Left lung (tissue), 10 donors: ENCODE data around the gene PNCK. TPM values are rescaled to one million over a fixed set of nuclear protein-coding genes. Genes with fewer than 3 reads are reported as not detected.
A peak's percentile ranks its signal among the peaks of the same experiment; 100 is the strongest.

Source experiments
- ATAC-seq: fragments of 200-7000 bp; cut with Tn5 transposase; one replicate; pipeline ENCODE4 v1.9.1; 2020; ENCODE audit warnings: moderate library complexity
- DNase-seq, 4 donors: peaks; one replicate each; pipeline ENCODE4 v3.0.0-alpha.2; 2013 to 2020
- H3K27ac ChIP-seq, 2 donors: fragments of 200-600 bp; sonication (generic) in 1 of 2; one replicate each; pipeline versions ENCODE4 v1.5.0 to v1.8.0; 2020 to 2021
- H3K27me3 ChIP-seq, 2 donors: fragments of 200-600 bp; sonication (generic) in 1 of 2; one replicate each; pipeline versions ENCODE4 v1.5.0 to v1.8.0; 2020 to 2021
- H3K36me3 ChIP-seq, 2 donors: fragments of 200-600 bp; sonication (generic) in 1 of 2; one replicate each; pipeline versions ENCODE4 v1.5.0 to v1.8.0; 2020 to 2021
- H3K4me1 ChIP-seq, 2 donors: fragments of 200-600 bp; one replicate each; pipeline ENCODE4 v1.8.0; 2021
- H3K4me3 ChIP-seq, 2 donors: fragments of 200-600 bp; sonication (generic) in 1 of 2; one replicate each; pipeline versions ENCODE4 v1.5.0 to v1.8.0; 2020 to 2021; ENCODE audit warnings: mild to moderate bottlenecking in 1 of 2
- H3K9me3 ChIP-seq, 2 donors: fragments of 200-600 bp; sonication (generic) in 1 of 2; one replicate each; pipeline versions ENCODE4 v1.5.0 to v1.8.0; 2020 to 2021
- intact Hi-C, 2 donors: fragments of 100-400 bp; cut with DNase I; formaldehyde crosslinking; loops; one replicate each; pipeline versions ENCODE4 v1.11.2 to v1.14.2; 2022
- polyA plus RNA-seq, 6 donors: library from polyadenylated mRNA; unstranded; fragments of 120-200 nt; gene quantifications; one replicate each; pipeline ENCODE4 v1.2.1, GENCODE V29; 2013; ENCODE audit not compliant: insufficient read length in 6 of 6
- total RNA-seq, 2 donors: library from RNA; stranded (reverse); fragmentation: NEBNext Ultra II Directional; extraction: Animal tissue kit (Norgen Biotek cat#: 25700); gene quantifications; one replicate each; pipeline ENCODE4 v1.2.1, GENCODE V29; 2021
- TF ChIP-seq, protein P1 (sequence below), 2 donors: fragments of 200-600 bp; sonication (generic) in 1 of 2; IDR thresholded peaks; one replicate each; pipeline versions ENCODE4 v1.5.0 to v1.8.0; 2021; ENCODE audit warnings: antibody characterized with exemption in 2 of 2
- donor health status: DM: no; HTN: yes; CAD: no.
- donor health status: DM: no; HTN: no; CAD: no.

PNCK gene
- total and polyA plus RNA-seq, 8 donors, result 0.34 to 1.4 (median 0.67) TPM; not detected in 1

DNA sequence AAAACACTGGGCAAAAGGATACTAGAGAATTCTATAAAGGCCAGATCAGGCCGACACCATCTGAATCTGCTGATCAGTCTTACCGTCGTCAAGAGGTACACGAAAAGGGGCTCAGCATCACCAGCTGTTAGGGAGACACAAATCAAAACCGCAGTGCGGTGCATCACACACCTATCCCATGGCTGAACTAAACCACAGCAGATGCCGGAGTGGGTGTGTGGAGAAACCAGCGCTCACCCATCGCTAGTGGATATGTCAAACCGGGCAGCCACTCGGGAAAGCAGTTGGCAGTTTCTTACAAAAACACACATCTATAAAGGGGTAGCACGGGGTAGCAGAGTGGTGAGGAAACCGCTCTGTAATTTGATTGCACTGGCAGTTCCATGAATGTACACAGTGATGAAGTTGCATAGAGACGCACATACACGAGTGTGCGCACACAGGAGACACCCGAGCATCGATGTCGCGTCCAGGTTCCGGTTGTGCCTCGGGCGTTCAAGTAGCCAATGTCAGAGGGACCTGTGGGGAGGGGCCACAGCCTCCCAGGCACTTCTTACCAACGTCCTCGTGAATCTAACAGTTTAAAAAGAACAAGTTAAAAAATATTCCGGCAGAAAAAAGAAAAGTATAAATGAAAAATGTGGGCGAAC is 51.5 kb downstream of the PNCK start:
- intact Hi-C loops, result no loop called here
- ATAC-seq (no peak), DNase-seq (peak in 1 of 4 donors; percentile 19)
- H3K27me3 ChIP-seq, result peaks cover 0 to 7% of the 10 kb centered on the region in 2 donors
- H3K36me3 ChIP-seq, result no peaks in the 10 kb centered on the region
- H3K27ac ChIP-seq, result no peak overlapping the region
- H3K4me1 ChIP-seq, result no peaks in the 10 kb centered on the region
- no peak overlapping the region for H3K4me3 ChIP-seq
- H3K9me3 ChIP-seq, result no peaks in the 10 kb centered on the region
- TF ChIP-seq, protein P1, sequence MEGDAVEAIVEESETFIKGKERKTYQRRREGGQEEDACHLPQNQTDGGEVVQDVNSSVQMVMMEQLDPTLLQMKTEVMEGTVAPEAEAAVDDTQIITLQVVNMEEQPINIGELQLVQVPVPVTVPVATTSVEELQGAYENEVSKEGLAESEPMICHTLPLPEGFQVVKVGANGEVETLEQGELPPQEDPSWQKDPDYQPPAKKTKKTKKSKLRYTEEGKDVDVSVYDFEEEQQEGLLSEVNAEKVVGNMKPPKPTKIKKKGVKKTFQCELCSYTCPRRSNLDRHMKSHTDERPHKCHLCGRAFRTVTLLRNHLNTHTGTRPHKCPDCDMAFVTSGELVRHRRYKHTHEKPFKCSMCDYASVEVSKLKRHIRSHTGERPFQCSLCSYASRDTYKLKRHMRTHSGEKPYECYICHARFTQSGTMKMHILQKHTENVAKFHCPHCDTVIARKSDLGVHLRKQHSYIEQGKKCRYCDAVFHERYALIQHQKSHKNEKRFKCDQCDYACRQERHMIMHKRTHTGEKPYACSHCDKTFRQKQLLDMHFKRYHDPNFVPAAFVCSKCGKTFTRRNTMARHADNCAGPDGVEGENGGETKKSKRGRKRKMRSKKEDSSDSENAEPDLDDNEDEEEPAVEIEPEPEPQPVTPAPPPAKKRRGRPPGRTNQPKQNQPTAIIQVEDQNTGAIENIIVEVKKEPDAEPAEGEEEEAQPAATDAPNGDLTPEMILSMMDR (IDR thresholded peaks at IDR 0.05), result no peak

DNA sequence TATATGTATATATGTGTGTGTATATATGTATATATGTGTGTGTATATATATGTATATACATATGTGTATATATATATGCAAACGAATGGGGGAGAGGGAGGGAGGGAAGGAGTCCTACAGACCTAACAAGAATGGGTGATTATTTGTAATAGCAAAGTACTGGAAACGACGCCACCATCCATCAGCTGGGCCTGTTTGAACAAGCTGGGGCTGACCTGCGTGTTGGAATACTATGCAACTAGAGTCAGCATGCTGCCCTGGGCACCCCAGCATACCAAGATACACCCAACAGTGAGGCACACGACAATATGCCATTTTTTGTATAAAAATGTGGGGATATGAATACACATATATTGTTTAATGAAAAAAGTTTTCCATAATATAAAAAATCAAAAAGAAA is 53.0 kb downstream of the PNCK start:
- peaks cover 0 to 7% of the 10 kb centered on the region in 2 donors for H3K27me3 ChIP-seq
- intact Hi-C loops, result no loop called here

More for the DNA sequence above, 53.0 kb downstream of the PNCK start:
- Histone ChIP-seq H3K27ac (no peak overlapping the region), H3K4me1 (no peaks in the 10 kb centered on the region), H3K36me3 (no peaks in the 10 kb centered on the region), H3K4me3 (no peak overlapping the region), H3K9me3 (no peaks in the 10 kb centered on the region)
- DNase-seq, result no peak
- ATAC-seq, result no peak
- TF ChIP-seq, protein P1 (IDR thresholded peaks at IDR 0.05), result no peak

Other genes starting within 250 kb of the PNCK start
- gene TREX2, start 227.8 kb downstream of the PNCK start, total RNA-seq, result 1 to 10 TPM in 1 of 2 donors, under 1 TPM in 1; 0.55 to 1.1 TPM
- 1 to 10 TPM in 2 of 6 donors, under 1 TPM in 4; 0.67 to 1.4 (median 0.92) TPM for gene TREX2, start 227.8 kb downstream of the PNCK start, polyA plus RNA-seq
- gene HAUS7, start 203.2 kb downstream of the PNCK start, total RNA-seq, result 10 to 100 TPM; 20.1 to 28.0 TPM
- gene HAUS7, start 203.2 kb downstream of the PNCK start, polyA plus RNA-seq, result 10 to 100 TPM; 31.7 to 42.4 (median 36.0) TPM
- gene BGN, start 178.8 kb downstream of the PNCK start, total RNA-seq, result 100 to 1,000 TPM; 200 to 492 TPM
- gene BGN, start 178.8 kb downstream of the PNCK start, polyA plus RNA-seq, result 100 to 1,000 TPM; 175 to 233 (median 201) TPM
- not detected for gene ATP2B3, start 156.2 kb downstream of the PNCK start, total RNA-seq
- under 1 TPM; 0.10 to 0.33 (median 0.19) TPM for gene ATP2B3, start 156.2 kb downstream of the PNCK start, polyA plus RNA-seq
- gene CCNQ, start 74.7 kb downstream of the PNCK start, total RNA-seq, result 10 to 100 TPM; 17.1 to 18.7 TPM
- gene CCNQ, start 74.7 kb downstream of the PNCK start, polyA plus RNA-seq, result 10 to 100 TPM; 10.8 to 15.5 (median 12.5) TPM
- gene DUSP9, start 26.6 kb downstream of the PNCK start, total RNA-seq, result under 1 TPM in 1 of 2 donors, not detected in 1; 0.16 TPM
- gene DUSP9, start 26.6 kb downstream of the PNCK start, polyA plus RNA-seq, result under 1 TPM; 0.10 to 0.56 (median 0.30) TPM
- gene SLC6A8, start 14.1 kb upstream of the PNCK start, total RNA-seq, result 10 to 100 TPM; 10.5 to 11.2 TPM
- 10 to 100 TPM in 2 of 6 donors, 1 to 10 TPM in 4; 6.8 to 12.1 (median 9.5) TPM for gene SLC6A8, start 14.1 kb upstream of the PNCK start, polyA plus RNA-seq
- gene BCAP31, start 50.6 kb upstream of the PNCK start, total RNA-seq, result 100 to 1,000 TPM; 218 to 243 TPM
- 100 to 1,000 TPM; 126 to 145 (median 137) TPM for gene BCAP31, start 50.6 kb upstream of the PNCK start, polyA plus RNA-seq
- gene ABCD1, start 51.0 kb upstream of the PNCK start, total RNA-seq, result 10 to 100 TPM; 14.2 to 18.5 TPM
- gene ABCD1, start 51.0 kb upstream of the PNCK start, polyA plus RNA-seq, result 10 to 100 TPM in 2 of 6 donors, 1 to 10 TPM in 4; 6.5 to 10.6 (median 9.8) TPM
- 1 to 10 TPM; 3.0 to 3.9 TPM for gene PLXNB3, start 90.4 kb upstream of the PNCK start, total RNA-seq
- gene PLXNB3, start 90.4 kb upstream of the PNCK start, polyA plus RNA-seq, result 1 to 10 TPM; 2.7 to 5.2 (median 3.7) TPM
- under 1 TPM; 0.55 to 0.60 TPM for gene SRPK3, start 107.2 kb upstream of the PNCK start, total RNA-seq
- 1 to 10 TPM in 4 of 6 donors, under 1 TPM in 2; 0.70 to 1.7 (median 1.3) TPM for gene SRPK3, start 107.2 kb upstream of the PNCK start, polyA plus RNA-seq
- gene IDH3G, start 120.6 kb upstream of the PNCK start, total RNA-seq, result 10 to 100 TPM; 42.4 to 52.9 TPM
- gene IDH3G, start 120.6 kb upstream of the PNCK start, polyA plus RNA-seq, result 10 to 100 TPM; 54.2 to 72.3 (median 55.6) TPM
- gene SSR4, start 120.9 kb upstream of the PNCK start, total RNA-seq, result 100 to 1,000 TPM; 295 to 327 TPM
- 100 to 1,000 TPM; 153 to 187 (median 173) TPM for gene SSR4, start 120.9 kb upstream of the PNCK start, polyA plus RNA-seq
- gene PDZD4, start 156.7 kb upstream of the PNCK start, total RNA-seq, result 1 to 10 TPM; 2.3 to 3.5 TPM
- gene PDZD4, start 156.7 kb upstream of the PNCK start, polyA plus RNA-seq, result 10 to 100 TPM in 5 of 6 donors, 1 to 10 TPM in 1; 8.3 to 13.7 (median 10.9) TPM
- under 1 TPM; 0.55 to 0.86 TPM for gene L1CAM, start 212.4 kb upstream of the PNCK start, total RNA-seq
- under 1 TPM; 0.27 to 0.65 (median 0.49) TPM for gene L1CAM, start 212.4 kb upstream of the PNCK start, polyA plus RNA-seq
- 1 to 10 TPM in 1 of 2 donors, under 1 TPM in 1; 0.87 to 1.3 TPM for gene AVPR2, start 230.9 kb upstream of the PNCK start, total RNA-seq
- under 1 TPM; 0.52 to 0.86 (median 0.82) TPM for gene AVPR2, start 230.9 kb upstream of the PNCK start, polyA plus RNA-seq